Gastroesophageal sphincter (tissue), 4 donors: ENCODE results near the gene GALNT17. TPM values are rescaled to one million over a fixed set of nuclear protein-coding genes. Genes with fewer than 3 reads are reported as not detected.

Experiments
- ATAC-seq: fragments of 150-250 bp; one replicate; pipeline ENCODE4 v1.9.1; 2016; ENCODE audit warnings: mild to moderate bottlenecking, moderate library complexity
- H3K27ac ChIP-seq, 4 donors: fragments of 200-600 bp; sonication (generic) in 3 of 4; 1 replicate in 3 of 4; 2 replicates in 1 of 4; pipeline ENCODE4 v1.5.1; 2016 to 2019
- H3K27me3 ChIP-seq: fragments of 200-600 bp; sonication (generic); one replicate; pipeline ENCODE4 v1.5.1; 2019
- H3K36me3 ChIP-seq, 2 donors: fragments of 200-600 bp; sonication (generic); one replicate each; pipeline ENCODE4 v1.5.1; 2019; ENCODE audit warnings: control low read depth in 1 of 2
- H3K4me1 ChIP-seq, 3 donors: fragments of 200-600 bp; sonication (generic); 1 replicate in 2 of 3; 2 replicates in 1 of 3; pipeline ENCODE4 v1.5.1; 2016 to 2019; ENCODE audit warnings: control low read depth in 2 of 3
- H3K4me3 ChIP-seq, 2 donors: fragments of 200-600 bp; sonication (generic); one replicate each; pipeline ENCODE4 v1.5.1; 2019; ENCODE audit warnings: mild to moderate bottlenecking in 1 of 2, moderate library complexity in 1 of 2
- H3K9me3 ChIP-seq, 3 donors: fragments of 200-600 bp; sonication (generic); one replicate each; pipeline ENCODE4 v1.5.1; 2017 to 2019; ENCODE audit warnings: control low read depth in 2 of 3
- EP300 ChIP-seq: sonication (generic); formaldehyde crosslinking; IDR thresholded peaks from one replicate; pipeline ENCODE4 v1.6.1; 2017; ENCODE audit warnings: antibody characterized with exemption, mild to moderate bottlenecking
- POLR2A ChIP-seq, 2 donors: fragments of 450-650 bp; IDR thresholded peaks; one replicate each; pipeline ENCODE4 v1.6.1; 2017; ENCODE audit warnings: antibody characterized with exemption in 2 of 2, mild to moderate bottlenecking in 2 of 2, moderate library complexity in 1 of 2
- POLR2AphosphoS5 ChIP-seq: sonication (generic); formaldehyde crosslinking; IDR thresholded peaks from one replicate; pipeline ENCODE4 v1.6.1; 2017; ENCODE audit warnings: antibody characterized with exemption
- WGBS, 2 donors: methylation state at CpG; one replicate each; pipeline ENCODE4 v1.1.5; 2018; ENCODE audit warnings: low coverage in 1 of 2; 5-methylcytosine and 5-hydroxymethylcytosine counted together
- total RNA-seq, 4 donors: library from RNA; depleted of rRNA; stranded (reverse); fragments of >200 nt; gene quantifications; one replicate each; pipeline ENCODE4 v1.1.0, GENCODE V29; 2016
- TF ChIP-seq, protein P1 (sequence below), 4 experiments: fragments of 200-600 bp in 2 of 4; fragments of 450-650 bp in 2 of 4; sonication (generic) in 1 of 4; IDR thresholded peaks; one replicate each; pipeline ENCODE4 v1.5.1; 2017 to 2019; ENCODE audit warnings: antibody characterized with exemption in 4 of 4, mild to moderate bottlenecking in 2 of 4, moderate library complexity in 2 of 4

GALNT17 gene
- total RNA-seq, 4 donors from 2014 or later: 16.7 to 93.2 (median 34.8) TPM

DNA sequence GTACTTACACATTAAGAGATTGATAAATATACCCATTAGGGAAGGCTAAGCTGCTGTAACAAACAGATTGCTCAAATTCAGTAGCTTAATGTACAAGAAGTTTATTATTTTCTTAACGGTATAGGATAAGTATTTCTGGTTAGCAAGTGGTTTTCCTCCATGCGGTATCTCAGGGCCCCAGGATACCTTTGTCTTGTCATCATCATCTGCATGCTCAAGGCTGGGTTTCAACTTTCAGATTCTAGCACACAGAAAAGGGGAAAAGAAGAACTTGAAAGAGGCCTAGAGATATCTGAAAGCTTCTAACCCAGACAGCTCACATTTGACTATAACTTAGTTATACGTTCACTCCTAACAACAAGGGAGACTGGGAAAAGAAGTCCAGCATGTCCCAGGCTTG, 11.8 kb upstream of the GALNT17 start:
- Histone ChIP-seq H3K27ac (no peak overlapping the region), H3K9me3 (peaks cover 0 to 6% (median 0%) of the 10 kb centered on the region in 3 donors), H3K27me3 (no peaks in the 10 kb centered on the region), H3K4me1 (no peaks in the 10 kb centered on the region), H3K36me3 (no peaks in the 10 kb centered on the region), H3K4me3 (no peak overlapping the region)
- 91% methylated on average over 3 of the region's 3 CpGs for WGBS, 2 donors
- TF ChIP-seq POLR2AphosphoS5 (no peak), EP300 (no peak), POLR2A (IDR thresholded peaks at IDR 0.05) (no peak)
- TF ChIP-seq, protein P1, sequence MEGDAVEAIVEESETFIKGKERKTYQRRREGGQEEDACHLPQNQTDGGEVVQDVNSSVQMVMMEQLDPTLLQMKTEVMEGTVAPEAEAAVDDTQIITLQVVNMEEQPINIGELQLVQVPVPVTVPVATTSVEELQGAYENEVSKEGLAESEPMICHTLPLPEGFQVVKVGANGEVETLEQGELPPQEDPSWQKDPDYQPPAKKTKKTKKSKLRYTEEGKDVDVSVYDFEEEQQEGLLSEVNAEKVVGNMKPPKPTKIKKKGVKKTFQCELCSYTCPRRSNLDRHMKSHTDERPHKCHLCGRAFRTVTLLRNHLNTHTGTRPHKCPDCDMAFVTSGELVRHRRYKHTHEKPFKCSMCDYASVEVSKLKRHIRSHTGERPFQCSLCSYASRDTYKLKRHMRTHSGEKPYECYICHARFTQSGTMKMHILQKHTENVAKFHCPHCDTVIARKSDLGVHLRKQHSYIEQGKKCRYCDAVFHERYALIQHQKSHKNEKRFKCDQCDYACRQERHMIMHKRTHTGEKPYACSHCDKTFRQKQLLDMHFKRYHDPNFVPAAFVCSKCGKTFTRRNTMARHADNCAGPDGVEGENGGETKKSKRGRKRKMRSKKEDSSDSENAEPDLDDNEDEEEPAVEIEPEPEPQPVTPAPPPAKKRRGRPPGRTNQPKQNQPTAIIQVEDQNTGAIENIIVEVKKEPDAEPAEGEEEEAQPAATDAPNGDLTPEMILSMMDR (IDR thresholded peaks at IDR 0.05): no peak
- no peak for ATAC-seq

DNA sequence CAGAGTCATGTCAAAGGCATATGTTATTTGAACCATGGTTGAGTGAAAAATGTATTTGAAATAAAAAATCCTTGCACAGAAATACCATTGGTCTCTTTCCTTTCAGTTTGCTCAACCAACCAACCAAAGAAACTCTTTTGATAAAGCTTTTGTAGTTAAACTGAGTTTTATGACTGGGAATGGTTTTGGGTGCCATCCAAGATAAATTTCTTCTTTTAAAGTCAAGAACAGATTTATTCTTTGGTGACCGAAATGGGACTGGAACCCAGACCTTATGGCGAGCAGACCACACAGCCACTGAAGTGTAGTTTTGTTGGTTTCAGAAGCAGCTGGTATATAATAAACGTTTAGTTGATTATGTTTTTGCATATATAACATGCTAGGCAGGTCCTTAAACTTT, 2.8 kb upstream of the GALNT17 start:
- TF ChIP-seq POLR2AphosphoS5 (no peak), EP300 (no peak), POLR2A (IDR thresholded peaks at IDR 0.05) (no peak)
- TF ChIP-seq, protein P1 (IDR thresholded peaks at IDR 0.05): no peak
- Histone ChIP-seq H3K4me3 (no peak overlapping the region), H3K27ac (no peak overlapping the region), H3K9me3 (no peaks in the 10 kb centered on the region), H3K4me1 (peaks cover 0 to 36% (median 0%) of the 10 kb centered on the region in 3 donors), H3K27me3 (peaks cover 22% of the 10 kb centered on the region), H3K36me3 (no peaks in the 10 kb centered on the region)
- 71 to 72% methylated on average over 3 of the region's 3 CpGs for WGBS, 2 donors
- no peak for ATAC-seq

DNA sequence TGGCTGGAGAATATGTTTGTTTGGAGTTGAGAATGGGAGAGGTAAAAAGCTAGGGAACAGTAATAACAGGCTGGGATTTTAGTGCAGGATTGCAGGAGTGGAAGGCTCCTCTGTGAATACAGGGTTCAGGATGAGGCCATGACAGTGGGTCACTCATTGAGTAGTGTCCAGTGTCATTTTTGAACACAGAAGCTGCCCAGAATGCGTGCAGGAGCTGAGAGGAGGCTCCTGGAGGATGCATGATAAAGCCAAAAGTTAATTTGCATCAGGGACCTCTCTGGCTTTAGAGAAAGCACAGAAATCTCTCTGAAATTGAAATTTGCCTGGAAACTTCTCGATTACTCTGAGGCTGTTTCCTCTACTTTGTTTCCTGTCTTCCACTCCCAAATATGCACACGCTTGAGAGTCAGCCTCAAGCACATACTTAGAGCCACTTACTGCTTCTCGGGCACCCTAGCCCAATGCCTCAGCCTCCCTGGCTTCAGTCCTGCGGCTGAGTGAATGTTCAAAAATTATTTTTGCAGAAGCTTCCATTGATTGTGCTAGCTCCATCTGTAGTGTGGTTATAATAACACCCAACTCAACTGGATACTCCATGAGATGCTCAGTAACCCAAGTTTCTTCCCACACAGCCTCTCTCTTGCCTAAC, 1.8 kb upstream of the GALNT17 start:
- no peaks in the 10 kb centered on the region for H3K36me3 ChIP-seq
- H3K4me1 ChIP-seq: peaks cover 0 to 42% (median 0%) of the 10 kb centered on the region in 3 donors
- peaks cover 22% of the 10 kb centered on the region for H3K27me3 ChIP-seq
- H3K9me3 ChIP-seq: no peaks in the 10 kb centered on the region
- WGBS, 2 donors: 39 to 53% methylated on average over 5 of the region's 5 CpGs
- TF ChIP-seq, protein P1 (IDR thresholded peaks at IDR 0.05): no peak
- TF ChIP-seq POLR2AphosphoS5: no peak
- no peak for TF ChIP-seq EP300
- no peak for TF ChIP-seq POLR2A (IDR thresholded peaks at IDR 0.05)
- ATAC-seq: no peak
- H3K4me3 ChIP-seq: no peak overlapping the region
- H3K27ac ChIP-seq: no peak overlapping the region

DNA sequence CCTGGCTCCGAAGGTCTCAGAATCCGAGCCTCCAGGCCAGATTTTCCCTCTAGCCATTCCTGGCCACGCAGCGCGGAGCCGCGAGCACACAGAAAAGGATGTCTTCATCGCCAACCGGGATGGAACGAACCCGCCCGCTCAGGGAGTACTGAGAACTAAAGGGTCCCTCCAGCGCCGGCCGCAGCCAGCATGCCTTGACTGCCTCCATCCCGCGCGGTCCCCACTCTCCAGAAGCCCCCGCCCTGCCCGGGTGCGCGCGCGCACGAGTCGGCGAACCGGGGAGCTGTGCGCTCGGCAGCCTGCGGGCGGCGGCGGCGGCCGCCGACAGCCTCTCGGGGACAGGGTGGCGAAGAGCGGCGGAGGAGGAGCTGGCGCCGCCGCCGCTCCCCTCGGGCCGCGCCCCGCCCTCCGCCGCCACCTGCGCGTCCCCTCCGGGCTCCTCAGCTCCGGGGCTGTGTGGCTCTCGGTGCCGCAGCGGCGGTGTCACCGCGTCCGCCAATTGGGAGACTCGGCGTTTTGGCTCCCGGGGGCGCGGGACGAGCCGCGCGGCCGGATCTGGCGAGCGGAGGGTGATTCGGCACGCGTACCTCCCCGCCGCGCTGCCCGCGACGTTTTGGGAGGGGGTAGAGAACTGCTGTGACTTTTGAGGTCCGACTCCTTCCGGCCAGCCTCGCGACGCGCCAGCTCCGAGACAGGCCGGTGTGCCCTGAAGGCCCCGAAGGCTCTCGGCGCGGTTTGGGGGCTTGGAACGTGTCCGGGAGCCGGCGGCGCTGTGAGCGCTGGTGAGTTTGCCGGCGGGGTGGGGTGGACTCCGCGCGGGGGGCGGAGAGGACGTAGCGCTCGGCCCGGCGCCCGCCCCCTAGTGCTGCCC, 453 bp upstream of the GALNT17 start:
- TF ChIP-seq POLR2A (IDR thresholded peaks at IDR 0.05): no peak
- TF ChIP-seq, protein P1 (IDR thresholded peaks at IDR 0.05): peak in 3 of 4 experiments; percentile 39 to 62 (median 60)
- WGBS, 2 donors: 0 to 20% methylated on average over 1 to 11 of the region's 113 CpGs

More for the DNA sequence above, 453 bp upstream of the GALNT17 start:
- ATAC-seq: peak; percentile 74
- Histone ChIP-seq H3K36me3 (no peaks in the 10 kb centered on the region), H3K9me3 (no peaks in the 10 kb centered on the region), H3K4me3 (peak overlapping the region; percentile 53 to 81), H3K27me3 (peaks cover 22% of the 10 kb centered on the region), H3K27ac (peak overlapping the region; percentile 37 to 93 (median 82)), H3K4me1 (peaks cover 0 to 55% (median 0%) of the 10 kb centered on the region in 3 donors)
